Prostate gland (tissue), 2 donors: ENCODE results near the gene OR7C2. TPM values are rescaled to one million over a fixed set of nuclear protein-coding genes. Genes with fewer than 3 reads are reported as not detected.

Source experiments
- DNase-seq: peaks from one replicate; pipeline ENCODE4 v3.0.0-alpha.2; 2019; ENCODE audit warnings: low spot score
- H3K27ac ChIP-seq, 2 donors: fragments of 200-600 bp; sonication (generic); 2 replicates each; pipeline ENCODE4 v1.5.1; 2017 to 2019
- H3K27me3 ChIP-seq: fragments of 200-600 bp; sonication (generic); replicated peaks from 2 replicates; pipeline ENCODE4 v1.5.1; 2019; ENCODE audit not compliant: insufficient read depth
- H3K36me3 ChIP-seq, 2 donors: fragments of 200-600 bp; sonication (generic); 1 replicate in 1 of 2; 2 replicates in 1 of 2; pipeline versions ENCODE4 v1.5.1 to v1.8.1; 2017 to 2019
- H3K4me1 ChIP-seq: fragments of 200-600 bp; sonication (generic); replicated peaks from 2 replicates; pipeline ENCODE4 v1.5.1; 2019
- H3K4me3 ChIP-seq, 2 donors: fragments of 200-600 bp; sonication (generic); 2 replicates each; pipeline ENCODE4 v1.5.1; 2017 to 2019
- H3K9me3 ChIP-seq: fragments of 200-600 bp; sonication (generic); 2 replicates; pipeline ENCODE4 v1.5.1; 2017
- POLR2A ChIP-seq: fragments of 450-650 bp; IDR thresholded peaks from one replicate; pipeline ENCODE4 v1.6.1; 2016; ENCODE audit warnings: antibody characterized with exemption, mild to moderate bottlenecking
- POLR2AphosphoS5 ChIP-seq: sonication (generic); formaldehyde crosslinking; IDR thresholded peaks from one replicate; pipeline ENCODE4 v1.6.1; 2017; ENCODE audit warnings: antibody characterized with exemption
- WGBS: methylation state at CpG from one replicate; pipeline ENCODE4 v1.1.5; 2018; 5-methylcytosine and 5-hydroxymethylcytosine counted together
- intact Hi-C: fragments of 100-400 bp; cut with DNase I; formaldehyde crosslinking; loops from one replicate; pipeline ENCODE4 v1.14.2; 2022
- total RNA-seq, 2 donors: library from RNA; depleted of rRNA; stranded (reverse); fragments of >200 nt; gene quantifications; one replicate each; pipeline ENCODE4 v1.1.0, GENCODE V29; 2016
- TF ChIP-seq, protein P1 (sequence below), 4 experiments: fragments of 200-600 bp in 2 of 4; fragments of 450-650 bp in 2 of 4; sonication (generic) in 2 of 4; IDR thresholded peaks; 1 replicate in 3 of 4; 2 replicates in 1 of 4; pipeline ENCODE4 v1.5.1; 2016 to 2019; ENCODE audit warnings: antibody characterized with exemption in 4 of 4, mild to moderate bottlenecking in 2 of 4, moderate library complexity in 2 of 4

The OR7C2 gene
- total RNA-seq: not detected

- no peaks in the 10 kb centered on the region for H3K4me1 ChIP-seq
- TF ChIP-seq, protein P1, sequence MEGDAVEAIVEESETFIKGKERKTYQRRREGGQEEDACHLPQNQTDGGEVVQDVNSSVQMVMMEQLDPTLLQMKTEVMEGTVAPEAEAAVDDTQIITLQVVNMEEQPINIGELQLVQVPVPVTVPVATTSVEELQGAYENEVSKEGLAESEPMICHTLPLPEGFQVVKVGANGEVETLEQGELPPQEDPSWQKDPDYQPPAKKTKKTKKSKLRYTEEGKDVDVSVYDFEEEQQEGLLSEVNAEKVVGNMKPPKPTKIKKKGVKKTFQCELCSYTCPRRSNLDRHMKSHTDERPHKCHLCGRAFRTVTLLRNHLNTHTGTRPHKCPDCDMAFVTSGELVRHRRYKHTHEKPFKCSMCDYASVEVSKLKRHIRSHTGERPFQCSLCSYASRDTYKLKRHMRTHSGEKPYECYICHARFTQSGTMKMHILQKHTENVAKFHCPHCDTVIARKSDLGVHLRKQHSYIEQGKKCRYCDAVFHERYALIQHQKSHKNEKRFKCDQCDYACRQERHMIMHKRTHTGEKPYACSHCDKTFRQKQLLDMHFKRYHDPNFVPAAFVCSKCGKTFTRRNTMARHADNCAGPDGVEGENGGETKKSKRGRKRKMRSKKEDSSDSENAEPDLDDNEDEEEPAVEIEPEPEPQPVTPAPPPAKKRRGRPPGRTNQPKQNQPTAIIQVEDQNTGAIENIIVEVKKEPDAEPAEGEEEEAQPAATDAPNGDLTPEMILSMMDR (IDR thresholded peaks at IDR 0.05): no peak
- no peak for TF ChIP-seq POLR2A
- no peak for TF ChIP-seq POLR2AphosphoS5
- no peak for DNase-seq
- H3K4me3 ChIP-seq: no peak within 1 kb of the TSS
- H3K9me3 ChIP-seq: no peaks in the 10 kb centered on the region
- no peaks in the 10 kb centered on the region for H3K36me3 ChIP-seq
- no peak within 1 kb of the TSS for H3K27ac ChIP-seq
- 85% methylated on average over 6 of the region's 6 CpGs for WGBS
- no peaks in the 10 kb centered on the region for H3K27me3 ChIP-seq
- intact Hi-C loops: no loop called here
These were observed at the start of gene OR7C2 for GRCh38 chr19:14941189-14941588. OR7C2 (plus strand) TSS chr19:14941489; CDS start chr19:14941489, 0 bp downstream.

DNA sequence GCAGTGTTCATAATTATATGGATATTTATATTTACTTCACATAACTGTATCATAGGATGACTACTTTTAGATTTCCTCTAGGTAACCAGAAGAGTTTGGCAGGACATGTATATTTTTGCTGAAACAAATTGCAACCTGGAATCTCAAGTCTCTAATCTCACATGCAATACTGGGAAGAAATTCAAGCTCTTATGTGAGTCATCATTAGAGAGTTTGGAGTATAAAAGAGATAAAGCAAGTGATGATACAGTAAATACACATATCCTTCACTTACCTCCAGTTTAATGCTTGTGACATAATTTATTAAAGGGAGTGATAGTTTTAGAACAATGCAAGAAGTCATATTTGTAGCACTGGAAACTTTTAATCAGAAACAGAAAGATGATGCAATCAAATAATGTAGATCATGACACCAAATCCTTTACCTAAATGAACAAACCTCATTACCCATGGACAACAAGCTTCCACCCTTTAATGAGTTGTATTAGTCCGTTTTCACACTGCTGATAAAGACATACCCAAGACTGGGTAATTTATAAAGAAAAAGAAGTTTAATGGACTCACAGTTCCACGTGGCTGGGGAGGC lies 39.5 kb upstream of the OR7C2 start:
- no peak overlapping the region for H3K27ac ChIP-seq
- H3K36me3 ChIP-seq: no peaks in the 10 kb centered on the region
- H3K27me3 ChIP-seq: no peaks in the 10 kb centered on the region
- TF ChIP-seq POLR2A (no peak), POLR2AphosphoS5 (no peak)
- TF ChIP-seq, protein P1 (IDR thresholded peaks at IDR 0.05): no peak
- no peaks in the 10 kb centered on the region for H3K4me1 ChIP-seq
- no peaks in the 10 kb centered on the region for H3K9me3 ChIP-seq
- no peak for DNase-seq
- 44% methylated on average over 2 of the region's 2 CpGs for WGBS
- H3K4me3 ChIP-seq: no peak overlapping the region
- intact Hi-C loops: no loop called here

DNA sequence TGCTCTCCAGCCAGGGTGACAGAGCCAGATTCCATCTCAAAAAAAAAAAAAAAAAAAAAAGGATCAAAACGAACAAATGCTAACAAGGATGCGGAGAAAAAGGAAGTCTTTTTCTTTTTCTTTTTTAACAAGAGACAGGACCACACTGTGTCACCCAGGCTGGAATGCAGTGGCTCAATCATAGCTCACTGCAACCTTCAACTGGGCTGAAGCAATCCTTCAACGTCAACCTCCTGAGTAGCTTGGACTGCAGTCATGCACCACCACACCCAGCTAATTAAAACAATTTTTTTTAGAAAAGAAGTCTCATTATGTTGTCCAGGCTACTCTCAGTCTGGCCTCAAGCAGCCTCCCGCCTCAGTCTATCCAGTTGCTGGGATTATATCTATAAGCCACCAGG lies 34.6 kb upstream of the OR7C2 start:
- intact Hi-C loops: no loop called here
- WGBS: 61% methylated on average over 4 of the region's 4 CpGs
- H3K4me3 ChIP-seq: no peak overlapping the region

GRCh38 chr19:14915116-14915515 lies 26.2 kb upstream of the OR7C2 start:
- no peaks in the 10 kb centered on the region for H3K27me3 ChIP-seq
- intact Hi-C loops: no loop called here
- no peaks in the 10 kb centered on the region for H3K4me1 ChIP-seq
- no peak for DNase-seq
- TF ChIP-seq, protein P1 (IDR thresholded peaks at IDR 0.05): no peak
- TF ChIP-seq POLR2AphosphoS5 (no peak), POLR2A (no peak)
- no peaks in the 10 kb centered on the region for H3K9me3 ChIP-seq
- 76% methylated on average over 6 of the region's 6 CpGs for WGBS
- H3K4me3 ChIP-seq: no peak overlapping the region
- no peaks in the 10 kb centered on the region for H3K36me3 ChIP-seq
- H3K27ac ChIP-seq: no peak overlapping the region

More for the DNA sequence above, 34.6 kb upstream of the OR7C2 start:
- DNase-seq: no peak
- H3K36me3 ChIP-seq: no peaks in the 10 kb centered on the region
- TF ChIP-seq POLR2A: no peak
- TF ChIP-seq, protein P1 (IDR thresholded peaks at IDR 0.05): no peak
- TF ChIP-seq POLR2AphosphoS5: no peak
- no peaks in the 10 kb centered on the region for H3K4me1 ChIP-seq
- H3K27me3 ChIP-seq: no peaks in the 10 kb centered on the region
- H3K27ac ChIP-seq: no peak overlapping the region
- no peaks in the 10 kb centered on the region for H3K9me3 ChIP-seq

DNA sequence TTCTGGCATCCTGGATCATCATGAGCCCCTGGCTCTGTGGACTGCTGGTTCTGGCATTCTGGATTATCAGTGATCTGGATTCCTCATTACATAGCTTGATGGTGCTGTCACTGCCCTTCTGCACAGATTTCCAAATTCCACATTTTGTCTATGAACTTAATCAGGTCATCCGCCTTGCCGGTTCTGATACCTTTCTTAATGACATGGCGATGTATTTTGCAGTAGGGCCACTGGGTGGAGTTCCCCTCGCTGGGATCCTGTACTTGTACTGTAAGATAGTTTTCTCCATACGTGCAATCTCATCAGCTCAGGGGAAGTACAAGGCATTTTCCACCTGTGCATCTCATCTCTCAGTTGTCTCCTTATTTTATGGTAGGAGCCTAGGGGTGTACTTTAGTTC lies 24.4 kb upstream of the OR7C2 start:
- no peaks in the 10 kb centered on the region for H3K9me3 ChIP-seq
- 52% methylated on average over 5 of the region's 5 CpGs for WGBS
- no peak for DNase-seq

More for the DNA sequence above, 24.4 kb upstream of the OR7C2 start:
- no peaks in the 10 kb centered on the region for H3K4me1 ChIP-seq
- TF ChIP-seq, protein P1 (IDR thresholded peaks at IDR 0.05): no peak
- TF ChIP-seq POLR2AphosphoS5: no peak
- no peak for TF ChIP-seq POLR2A
- no peak overlapping the region for H3K4me3 ChIP-seq
- H3K27me3 ChIP-seq: no peaks in the 10 kb centered on the region
- intact Hi-C loops: no loop called here
- no peak overlapping the region for H3K27ac ChIP-seq
- no peaks in the 10 kb centered on the region for H3K36me3 ChIP-seq
